Activated naive CD8-positive, alpha-beta T cell treated with anti-CD3 and anti-CD28 coated beads for 36 hours (primary cell): ENCODE data around the gene ACO2. TPM values are rescaled to one million over a fixed set of nuclear protein-coding genes. Genes with fewer than 3 reads are reported as not detected.
A peak's percentile ranks its signal among the peaks of the same experiment; 100 is the strongest.

Experiments
- DNase-seq: peaks from one replicate; pipeline ENCODE4 v3.0.0; 2021
- H3K27ac Mint-ChIP-seq: one replicate; pipeline ENCODE4 v1.8.0; 2022; ENCODE audit warnings: mild to moderate bottlenecking, moderate library complexity, mixed read lengths
- H3K27me3 Mint-ChIP-seq: one replicate; pipeline ENCODE4 v1.8.0; 2022; ENCODE audit warnings: mild to moderate bottlenecking, mixed read lengths
- H3K36me3 Mint-ChIP-seq: one replicate; pipeline ENCODE4 v1.8.0; 2021; ENCODE audit warnings: mild to moderate bottlenecking, mixed read lengths
- H3K4me1 Mint-ChIP-seq: one replicate; pipeline ENCODE4 v1.8.0; 2021; ENCODE audit warnings: mixed read lengths
- H3K4me3 Mint-ChIP-seq: one replicate; pipeline ENCODE4 v1.8.0; 2022; ENCODE audit warnings: mild to moderate bottlenecking, moderate library complexity, mixed read lengths
- H3K9me3 Mint-ChIP-seq: one replicate; pipeline ENCODE4 v1.8.0; 2022; ENCODE audit warnings: mixed read lengths
- total RNA-seq, 2 experiments: library from RNA; stranded (reverse); gene quantifications; one replicate each; pipeline ENCODE4 v1.2.3, GENCODE V29; 2021

ACO2 gene
- total RNA-seq, 2 experiments from 2014 or later = 107 to 109 TPM

DNA sequence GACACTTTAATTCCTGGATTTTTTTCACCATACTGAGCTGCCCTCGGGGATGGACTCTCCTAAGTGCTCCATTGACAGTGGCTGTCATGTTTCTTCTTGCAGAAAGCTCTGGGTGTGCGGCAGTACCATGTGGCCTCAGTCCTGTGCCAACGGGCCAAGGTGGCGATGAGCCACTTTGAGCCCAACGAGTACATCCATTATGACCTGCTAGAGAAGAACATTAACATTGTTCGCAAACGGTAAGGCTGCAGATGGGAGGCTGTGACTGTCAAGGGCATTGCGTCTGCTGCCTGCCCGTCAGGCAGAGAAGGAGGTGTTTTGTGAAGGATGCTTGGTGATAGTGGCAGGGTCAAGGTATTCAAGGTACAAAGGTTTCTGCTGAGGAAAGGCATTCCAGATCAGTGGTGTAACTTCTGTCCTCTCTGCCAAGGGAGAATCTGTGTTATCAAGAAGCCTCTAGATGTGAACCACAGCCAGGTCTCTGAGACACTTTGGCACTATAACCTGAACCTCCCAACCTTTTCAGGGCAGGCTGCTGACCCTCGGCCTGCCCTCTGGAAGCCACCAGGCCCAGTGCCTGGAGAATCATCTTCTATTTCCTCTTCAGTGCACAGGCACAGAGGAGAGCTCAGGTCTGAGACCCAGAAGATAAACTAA lies 30.8 kb downstream of the ACO2 start:
- Mint-ChIP-seq H3K27ac (no peak overlapping the region), H3K27me3 (no peaks in the 10 kb centered on the region)

DNA sequence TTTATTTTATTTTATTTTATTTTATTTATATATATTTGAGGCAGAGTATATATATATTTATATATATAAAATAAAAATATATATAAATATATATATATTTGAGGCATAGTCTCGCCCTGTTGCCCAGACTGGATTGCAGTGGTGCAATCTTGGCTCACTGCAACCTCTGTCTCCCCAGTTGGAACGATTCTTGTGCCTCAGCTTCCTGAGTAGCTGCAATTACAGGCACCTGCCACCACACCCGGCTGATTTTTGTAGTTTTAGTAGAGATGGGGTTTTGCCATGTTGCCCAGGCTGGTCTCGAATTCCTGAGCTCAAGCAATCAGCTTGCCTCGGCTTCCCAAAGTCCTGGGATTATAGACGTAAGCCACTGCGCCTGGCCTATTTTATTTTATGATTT lies 31.4 kb downstream of the ACO2 start:
- Mint-ChIP-seq H3K4me1 (no peaks in the 10 kb centered on the region), H3K27ac (no peak overlapping the region)

More for the DNA sequence above, 30.8 kb downstream of the ACO2 start:
- Mint-ChIP-seq H3K9me3 (no peaks in the 10 kb centered on the region), H3K4me3 (no peak overlapping the region), H3K4me1 (no peaks in the 10 kb centered on the region), H3K36me3 (peaks cover 10% of the 10 kb centered on the region)
- DNase-seq = no peak

DNA sequence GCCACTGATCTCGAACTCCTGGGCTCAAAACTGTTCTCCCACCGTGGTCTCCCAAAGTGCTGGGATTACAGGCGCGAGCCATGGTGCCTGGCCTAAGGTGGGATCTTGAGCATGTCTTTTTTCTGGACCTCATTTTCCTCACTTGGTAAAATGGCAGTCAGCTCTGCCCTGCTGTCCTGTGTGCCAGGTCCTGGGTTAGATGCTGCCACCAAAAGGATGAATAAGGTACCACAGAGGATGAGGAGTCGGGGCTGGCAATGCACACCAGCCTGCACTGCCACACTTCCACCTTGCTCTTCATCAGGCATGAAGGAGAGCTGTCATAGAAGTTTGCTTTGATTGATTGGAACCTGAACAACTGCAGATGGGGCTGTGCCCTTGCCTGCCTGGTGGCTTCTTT lies 32.3 kb downstream of the ACO2 start:
- H3K4me3 Mint-ChIP-seq = no peak overlapping the region
- no peak overlapping the region for H3K27ac Mint-ChIP-seq
- no peak for DNase-seq
- no peaks in the 10 kb centered on the region for H3K9me3 Mint-ChIP-seq
- no peaks in the 10 kb centered on the region for H3K27me3 Mint-ChIP-seq
- no peaks in the 10 kb centered on the region for H3K4me1 Mint-ChIP-seq
- peaks cover 10% of the 10 kb centered on the region for H3K36me3 Mint-ChIP-seq

More for the DNA sequence above, 31.4 kb downstream of the ACO2 start:
- DNase-seq = no peak
- Mint-ChIP-seq H3K27me3 (no peaks in the 10 kb centered on the region), H3K9me3 (no peaks in the 10 kb centered on the region), H3K36me3 (peaks cover 10% of the 10 kb centered on the region), H3K4me3 (no peak overlapping the region)

DNA sequence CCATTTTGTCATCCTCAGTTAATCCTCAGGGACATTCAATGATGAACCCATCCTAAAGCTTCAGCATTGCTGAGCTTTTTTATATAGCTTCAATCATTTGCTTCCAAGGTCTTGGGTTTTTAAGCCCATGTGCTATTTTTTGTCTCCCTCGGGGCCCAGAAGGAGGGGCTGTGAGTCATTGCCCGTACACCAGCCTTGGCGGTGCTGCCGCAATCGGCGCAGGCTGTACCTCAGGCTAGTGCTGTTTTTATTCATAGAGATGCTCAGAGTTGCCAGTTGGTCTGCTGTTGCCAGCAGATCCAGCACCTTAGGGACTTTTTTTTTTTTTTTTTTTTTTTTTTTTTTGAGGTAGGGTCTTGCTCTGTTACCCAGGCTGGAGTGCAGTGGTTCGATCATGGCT lies 35.5 kb downstream of the ACO2 start:
- no peak for DNase-seq
- Mint-ChIP-seq H3K4me3 (no peak overlapping the region), H3K9me3 (no peaks in the 10 kb centered on the region), H3K36me3 (peaks cover 11% of the 10 kb centered on the region), H3K27ac (no peak overlapping the region), H3K4me1 (no peaks in the 10 kb centered on the region), H3K27me3 (no peaks in the 10 kb centered on the region)

DNA sequence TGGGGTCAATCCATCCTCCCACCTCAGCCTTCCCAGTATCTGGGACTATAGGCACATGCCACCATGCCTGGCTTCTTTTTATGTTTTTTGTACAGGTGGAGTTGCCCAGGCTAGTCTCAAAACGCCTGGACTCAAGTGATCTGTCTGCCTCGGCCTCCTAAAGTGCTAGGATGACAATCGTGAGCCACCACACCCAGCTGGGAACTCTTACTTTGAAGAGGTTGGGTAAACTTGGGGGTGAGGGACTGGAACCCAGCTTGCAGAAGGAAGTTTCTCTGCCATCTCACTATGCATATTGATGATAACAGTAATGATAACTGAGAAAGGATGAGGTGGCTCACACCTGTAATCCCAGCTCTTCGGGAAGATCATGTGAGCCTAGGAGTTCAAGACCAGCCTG lies 35.9 kb downstream of the ACO2 start:
- H3K9me3 Mint-ChIP-seq = no peaks in the 10 kb centered on the region
- no peaks in the 10 kb centered on the region for H3K27me3 Mint-ChIP-seq
- H3K27ac Mint-ChIP-seq = no peak overlapping the region
- no peak for DNase-seq
- peaks cover 11% of the 10 kb centered on the region for H3K36me3 Mint-ChIP-seq
- no peak overlapping the region for H3K4me3 Mint-ChIP-seq
- no peaks in the 10 kb centered on the region for H3K4me1 Mint-ChIP-seq

DNA sequence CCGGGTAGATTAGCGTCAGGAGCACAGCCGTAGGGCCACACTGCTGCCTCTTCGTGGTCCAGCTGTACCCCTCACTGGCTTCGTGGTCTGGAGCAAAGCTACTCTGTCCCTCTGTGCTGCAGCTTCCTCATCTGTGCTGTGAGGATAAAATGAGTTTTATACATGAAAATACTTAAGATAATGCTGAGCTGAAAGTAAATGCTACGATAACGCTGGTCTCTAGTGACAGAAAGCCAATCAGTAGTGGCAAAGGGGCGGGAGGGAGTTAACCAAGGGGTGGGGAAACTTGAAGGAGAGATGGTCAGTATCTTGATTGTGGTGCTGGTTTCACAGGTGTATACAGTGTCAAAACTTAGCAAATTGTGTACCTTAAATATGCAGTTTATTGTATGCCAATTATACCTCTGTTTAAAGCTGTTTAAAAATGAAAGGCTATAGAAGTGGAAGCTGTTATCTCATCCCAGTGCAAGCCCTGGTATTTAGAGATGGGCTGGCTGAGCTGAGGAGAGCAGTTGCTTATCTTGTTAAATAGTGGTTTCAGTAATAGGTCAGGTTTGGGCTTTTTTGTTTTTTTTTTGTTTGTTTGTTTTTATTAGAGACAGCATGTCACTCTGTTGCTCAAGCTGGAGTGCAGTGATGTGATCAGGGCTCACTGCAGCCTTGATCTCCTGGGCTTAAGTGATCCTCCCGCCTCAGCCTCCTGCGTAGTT lies 36.7 kb downstream of the ACO2 start:
- no peak overlapping the region for H3K27ac Mint-ChIP-seq
- no peaks in the 10 kb centered on the region for H3K9me3 Mint-ChIP-seq
- no peaks in the 10 kb centered on the region for H3K27me3 Mint-ChIP-seq
- H3K4me3 Mint-ChIP-seq = no peak overlapping the region
- no peak for DNase-seq
- H3K4me1 Mint-ChIP-seq = no peaks in the 10 kb centered on the region
- H3K36me3 Mint-ChIP-seq = peaks cover 11% of the 10 kb centered on the region

DNA sequence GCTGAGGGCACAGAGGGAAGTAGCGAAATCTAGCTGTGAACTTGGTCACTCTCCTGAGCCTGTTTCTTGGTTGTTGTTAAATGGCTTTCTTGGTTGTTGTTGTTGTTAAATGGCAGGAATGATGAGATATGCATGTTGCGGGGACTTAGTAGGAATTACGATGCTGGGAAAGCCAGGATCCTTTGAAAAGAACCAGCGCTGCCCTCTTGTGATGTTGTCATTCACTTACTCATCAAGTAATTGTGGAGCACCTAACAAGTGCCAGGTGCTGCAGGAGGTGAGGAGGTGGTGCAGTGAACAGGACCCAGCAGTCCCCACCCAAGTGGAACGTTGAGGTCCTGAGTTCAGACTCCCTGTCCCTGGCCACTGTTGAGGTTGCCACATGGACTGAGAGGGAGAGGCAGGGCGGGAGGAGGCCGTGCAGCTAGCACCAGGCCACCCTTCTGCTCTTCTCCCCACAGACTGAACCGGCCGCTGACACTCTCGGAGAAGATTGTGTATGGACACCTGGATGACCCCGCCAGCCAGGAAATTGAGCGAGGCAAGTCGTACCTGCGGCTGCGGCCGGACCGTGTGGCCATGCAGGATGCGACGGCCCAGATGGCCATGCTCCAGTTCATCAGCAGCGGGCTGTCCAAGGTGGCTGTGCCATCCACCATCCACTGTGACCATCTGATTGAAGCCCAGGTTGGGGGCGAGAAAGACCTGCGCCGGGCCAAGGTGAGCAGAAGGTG lies 38.6 kb downstream of the ACO2 start:
- Mint-ChIP-seq H3K27me3 (no peaks in the 10 kb centered on the region), H3K36me3 (peaks cover 2% of the 10 kb centered on the region), H3K9me3 (no peaks in the 10 kb centered on the region), H3K4me1 (no peaks in the 10 kb centered on the region), H3K4me3 (no peak overlapping the region), H3K27ac (peak overlapping the region; percentile 21)
- DNase-seq = no peak

DNA sequence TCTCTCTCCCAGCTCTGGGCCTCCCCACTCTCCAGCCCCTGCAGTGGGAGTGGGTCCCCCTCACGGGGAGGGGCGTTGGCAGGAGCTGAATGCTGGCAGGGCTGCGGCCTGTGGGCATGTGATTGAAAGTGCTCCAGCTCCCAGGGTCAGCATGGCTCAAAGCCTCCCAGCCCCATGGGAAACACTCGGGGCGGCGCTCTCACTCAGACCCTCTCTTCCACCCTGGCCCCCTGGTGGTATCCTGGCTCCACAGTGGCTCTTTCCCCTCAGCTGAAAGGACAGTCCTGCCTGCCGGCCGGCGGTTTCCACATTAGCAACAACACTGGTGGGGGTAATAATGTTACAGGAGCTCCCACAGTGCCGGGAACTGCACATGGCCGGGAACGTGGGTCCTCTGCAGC lies 39.9 kb downstream of the ACO2 start:
- Mint-ChIP-seq H3K4me1 (no peaks in the 10 kb centered on the region), H3K36me3 (peaks cover 2% of the 10 kb centered on the region), H3K27me3 (no peaks in the 10 kb centered on the region), H3K9me3 (no peaks in the 10 kb centered on the region), H3K4me3 (no peak overlapping the region), H3K27ac (no peak overlapping the region)
- no peak for DNase-seq

DNA sequence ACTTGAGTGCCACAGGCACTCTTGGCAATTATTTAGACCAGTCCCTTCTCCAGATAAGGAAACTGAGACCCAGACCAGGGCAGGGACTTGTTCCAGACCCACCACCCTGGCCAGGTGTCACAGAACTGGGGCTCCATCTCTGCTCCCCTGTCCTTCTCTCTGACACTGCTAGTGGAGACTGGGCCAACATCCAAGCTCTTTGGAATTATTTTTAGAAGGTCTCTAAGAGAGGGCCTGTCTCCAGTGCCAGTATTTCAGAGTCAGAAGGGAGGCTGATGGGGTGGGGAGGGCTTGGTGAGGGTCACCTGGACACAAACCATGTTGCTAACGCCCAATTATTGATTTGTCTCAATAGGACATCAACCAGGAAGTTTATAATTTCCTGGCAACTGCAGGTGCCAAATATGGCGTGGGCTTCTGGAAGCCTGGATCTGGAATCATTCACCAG lies 42.6 kb downstream of the ACO2 start:
- peaks cover 2% of the 10 kb centered on the region for H3K36me3 Mint-ChIP-seq
- H3K4me3 Mint-ChIP-seq = no peak overlapping the region

DNA sequence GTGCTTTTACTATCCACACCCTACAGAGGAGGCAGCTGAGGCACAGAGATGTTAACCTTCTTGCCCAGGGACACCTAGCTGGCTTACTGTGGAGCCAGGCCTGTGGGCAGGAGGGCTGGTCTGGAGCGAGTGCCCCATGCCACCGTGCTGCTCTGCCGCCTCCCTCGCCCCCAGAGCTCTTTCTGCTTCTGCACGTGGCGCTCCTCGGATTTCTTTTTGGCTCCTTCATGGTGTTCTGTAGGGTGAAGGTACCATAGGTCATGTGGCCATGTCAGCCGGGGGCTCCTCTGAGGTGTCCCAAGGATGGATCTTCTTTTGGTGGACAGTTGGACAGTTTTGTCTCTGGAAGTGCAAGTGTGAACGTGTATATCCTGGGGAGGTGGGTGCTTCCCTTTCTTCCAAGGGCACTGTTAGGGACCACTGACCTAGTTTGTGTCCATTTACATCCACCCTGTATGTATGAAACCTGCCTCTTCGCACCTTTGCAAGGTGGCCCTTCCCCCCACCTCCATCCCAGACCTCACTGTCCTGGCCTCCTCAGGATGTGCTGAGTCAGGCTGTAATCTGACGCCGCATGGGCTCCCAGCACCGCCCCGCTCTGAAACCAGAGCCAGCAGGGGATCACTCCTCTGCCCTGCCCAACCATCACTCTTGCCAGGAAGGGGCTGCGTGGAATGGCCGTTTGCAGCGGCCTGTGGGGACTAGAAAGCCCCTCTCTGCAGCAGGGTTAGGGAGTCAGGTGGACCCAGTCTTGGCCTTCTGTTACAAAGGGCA lies 43.7 kb downstream of the ACO2 start:
- Mint-ChIP-seq H3K9me3 (no peaks in the 10 kb centered on the region), H3K36me3 (peaks cover 2% of the 10 kb centered on the region), H3K4me1 (no peaks in the 10 kb centered on the region), H3K27ac (no peak overlapping the region), H3K27me3 (no peaks in the 10 kb centered on the region), H3K4me3 (no peak overlapping the region)
- DNase-seq = no peak

More for the DNA sequence above, 42.6 kb downstream of the ACO2 start:
- no peaks in the 10 kb centered on the region for H3K4me1 Mint-ChIP-seq
- no peaks in the 10 kb centered on the region for H3K27me3 Mint-ChIP-seq
- DNase-seq = no peak
- H3K9me3 Mint-ChIP-seq = no peaks in the 10 kb centered on the region
- no peak overlapping the region for H3K27ac Mint-ChIP-seq

DNA sequence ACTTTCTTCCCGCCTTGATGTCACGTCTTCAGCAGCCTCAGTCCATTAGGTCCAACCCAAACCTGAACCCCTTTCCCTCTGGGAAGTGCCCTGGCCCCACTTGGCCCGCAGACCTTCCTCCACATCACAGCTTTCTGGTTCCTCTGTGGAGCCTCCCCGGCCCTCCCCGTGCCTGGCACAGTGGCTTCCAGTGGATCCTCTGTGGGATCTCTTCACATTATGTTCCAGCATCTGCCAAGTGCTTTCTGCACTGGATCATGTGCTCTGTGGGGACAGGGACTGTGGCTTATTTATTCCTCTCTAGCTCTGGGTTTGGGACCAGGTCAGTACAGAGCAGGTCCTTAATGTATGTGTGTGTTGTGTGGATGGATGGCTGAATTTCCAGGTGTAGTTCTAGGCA lies 44.5 kb downstream of the ACO2 start:
- Mint-ChIP-seq H3K27me3 (no peaks in the 10 kb centered on the region), H3K4me3 (no peak overlapping the region), H3K27ac (no peak overlapping the region), H3K4me1 (no peaks in the 10 kb centered on the region), H3K9me3 (no peaks in the 10 kb centered on the region), H3K36me3 (no peaks in the 10 kb centered on the region)
- no peak for DNase-seq

DNA sequence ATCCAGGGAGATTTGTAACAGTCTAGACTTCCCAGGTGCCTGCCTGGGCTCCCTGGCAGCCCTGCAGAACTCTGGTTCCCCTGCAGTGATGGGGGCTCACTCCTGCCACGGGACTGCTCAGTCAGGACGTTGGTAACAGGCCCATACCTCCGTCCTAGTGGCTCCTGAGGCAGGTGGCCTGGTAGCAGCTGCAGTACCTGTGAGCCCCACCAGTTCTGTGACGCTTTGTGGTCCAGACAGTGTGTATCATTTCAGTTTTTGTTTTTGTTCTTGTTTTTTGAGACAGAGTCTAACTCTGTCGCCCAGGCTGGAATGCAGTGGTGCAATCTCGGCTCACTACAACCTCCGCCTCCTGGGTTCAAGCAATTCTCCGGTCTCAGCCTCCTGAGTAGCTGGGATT lies 47.5 kb downstream of the ACO2 start:
- Mint-ChIP-seq H3K36me3 (no peaks in the 10 kb centered on the region), H3K27ac (no peak overlapping the region), H3K4me3 (no peak overlapping the region), H3K27me3 (no peaks in the 10 kb centered on the region), H3K9me3 (no peaks in the 10 kb centered on the region), H3K4me1 (no peaks in the 10 kb centered on the region)
- no peak for DNase-seq

DNA sequence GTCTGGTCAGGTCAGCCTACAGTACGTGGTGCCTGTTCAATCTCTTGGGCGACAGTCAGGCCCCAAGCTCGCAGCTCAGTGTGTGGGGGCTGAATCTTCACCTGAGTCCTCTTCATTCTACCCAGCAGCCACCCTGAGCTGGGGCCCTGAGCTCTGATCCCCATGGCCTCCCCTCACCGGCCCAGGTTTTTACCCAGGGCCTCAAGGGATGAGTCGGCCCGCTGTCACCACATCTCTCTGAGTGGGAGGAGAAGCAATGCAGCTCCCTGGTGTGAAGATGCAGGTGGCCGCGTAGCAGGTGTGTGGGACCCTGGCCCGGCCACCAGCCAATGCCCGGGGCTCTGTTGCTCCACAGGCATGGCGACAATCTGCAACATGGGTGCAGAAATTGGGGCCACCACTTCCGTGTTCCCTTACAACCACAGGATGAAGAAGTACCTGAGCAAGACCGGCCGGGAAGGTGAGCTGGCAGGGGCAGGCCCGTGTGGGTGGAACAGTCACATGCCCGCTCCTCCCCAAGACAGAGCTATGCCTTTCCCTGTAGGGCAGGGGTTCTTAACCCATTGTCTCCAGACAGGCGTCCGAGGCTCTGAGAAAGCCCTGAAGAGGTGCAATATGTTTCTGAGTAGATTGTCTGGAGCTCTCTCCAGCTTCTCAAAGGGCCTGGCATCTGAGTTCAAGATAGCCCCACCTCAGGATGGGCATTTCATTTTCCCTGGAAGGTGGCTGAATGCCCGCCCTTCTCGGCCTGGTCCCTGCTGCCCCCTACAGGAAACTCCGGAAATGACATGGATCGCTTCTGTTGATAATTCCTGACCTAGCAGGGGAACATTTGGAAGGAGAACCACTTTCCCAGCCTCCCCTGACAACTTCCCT lies 48.5 kb downstream of the ACO2 start:
- Mint-ChIP-seq H3K27ac (peak overlapping the region; percentile 62), H3K4me1 (no peaks in the 10 kb centered on the region), H3K36me3 (no peaks in the 10 kb centered on the region)

DNA sequence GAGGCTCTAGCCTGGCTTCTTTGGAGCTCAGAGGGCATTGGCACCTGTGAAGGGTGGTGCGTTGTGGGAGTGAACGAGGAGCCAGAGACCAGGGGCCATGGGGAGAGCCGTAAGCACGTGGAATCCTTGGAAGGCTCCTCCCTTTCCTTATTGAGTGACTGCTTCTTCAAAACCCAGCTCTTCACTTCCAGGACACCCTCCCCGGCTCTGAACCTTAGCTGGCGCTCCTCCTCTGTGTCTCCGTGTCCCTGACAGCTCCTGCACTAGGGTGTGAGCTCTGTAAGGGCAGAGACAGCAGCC lies 49.1 kb downstream of the ACO2 start:
- Mint-ChIP-seq H3K36me3 (no peaks in the 10 kb centered on the region), H3K4me3 (no peak overlapping the region), H3K27me3 (no peaks in the 10 kb centered on the region), H3K9me3 (no peaks in the 10 kb centered on the region), H3K27ac (no peak overlapping the region), H3K4me1 (peaks cover 2% of the 10 kb centered on the region)
- no peak for DNase-seq

More for the DNA sequence above, 48.5 kb downstream of the ACO2 start:
- H3K27me3 Mint-ChIP-seq = no peaks in the 10 kb centered on the region
- no peak for DNase-seq
- H3K4me3 Mint-ChIP-seq = no peak overlapping the region
- no peaks in the 10 kb centered on the region for H3K9me3 Mint-ChIP-seq
